ENCODE data around the gene TNFRSF19. TPM values are rescaled to one million over a fixed set of nuclear protein-coding genes. Genes with fewer than 3 reads are reported as not detected.

TNFRSF19 gene
- total and polyA plus RNA-seq, 2 of the 13 experiments (the other 11 are each of a cell fraction or from before 2014, with no cell fraction given): 75.3 to 77.7 TPM

- TF ChIP-seq ARID4A (CRISPR knock-in tag; IDR thresholded peaks at IDR 0.05; ENCODE audit: borderline replicate concordance): peak; percentile 94
- no peak; the same call in 1 of the 2 replicates for TF ChIP-seq ZNF274 (CRISPR knock-in tag; IDR thresholded peaks at IDR 0.05)
- TF ChIP-seq CCAR2 (optimal IDR thresholded peaks at IDR 0.05; ENCODE audit: low read depth, low read length): no peak
- peak; percentile 53 for TF ChIP-seq ZNF761 (CRISPR knock-in tag; conservative IDR thresholded peaks at IDR 0.05)
- no peak for TF ChIP-seq JUN (CRISPR knock-in tag; IDR thresholded peaks at IDR 0.05)
- no peak for TF ChIP-seq ZKSCAN8 (CRISPR knock-in tag; IDR thresholded peaks at IDR 0.05; ENCODE audit: borderline replicate concordance)
- no peak for TF ChIP-seq TERF1 (CRISPR knock-in tag; IDR thresholded peaks at IDR 0.05)
- TF ChIP-seq NFE2L2 (IDR thresholded peaks at IDR 0.05; ENCODE audit: low read length): no peak
- TF ChIP-seq MAFK (conservative IDR thresholded peaks at IDR 0.05 in 1 of 2, IDR thresholded peaks at IDR 0.05 in 1 of 2; ENCODE audit: low read length in 2 of 2): no peak
- no peak for TF ChIP-seq ZSCAN12 (CRISPR knock-in tag; IDR thresholded peaks at IDR 0.05)
- TF ChIP-seq ZNF160 (CRISPR knock-in tag; IDR thresholded peaks at IDR 0.05): no peak
- no peak for TF ChIP-seq MTA3 (CRISPR knock-in tag; IDR thresholded peaks at IDR 0.05)
- TF ChIP-seq ONECUT2 (CRISPR knock-in tag; IDR thresholded peaks at IDR 0.05): no peak; the same call in 1 of the 2 replicates
- TF ChIP-seq ZNF747 (CRISPR knock-in tag; IDR thresholded peaks at IDR 0.05; ENCODE audit: borderline replicate concordance): no peak
- no peak for TF ChIP-seq MED8 (CRISPR knock-in tag; IDR thresholded peaks at IDR 0.05; ENCODE audit: insufficient replicate concordance)
- TF ChIP-seq RARG (CRISPR knock-in tag; IDR thresholded peaks at IDR 0.05; ENCODE audit: low read depth): no peak
- no peak for TF ChIP-seq ELF4 (CRISPR knock-in tag; IDR thresholded peaks at IDR 0.05; ENCODE audit: borderline replicate concordance)
- 0 out of 2 replicates have a peak, but pooled peaks have one; percentile 40 for TF ChIP-seq MED13 (CRISPR knock-in tag; IDR thresholded peaks at IDR 0.05)
- no peak for TF ChIP-seq FOXJ3 (CRISPR knock-in tag; IDR thresholded peaks at IDR 0.05; ENCODE audit: borderline replicate concordance)
- TF ChIP-seq ZFAT (CRISPR knock-in tag; conservative IDR thresholded peaks at IDR 0.05): peak; percentile 48; the same call in 1 of the 2 replicates
- TF ChIP-seq REST (IDR thresholded peaks at IDR 0.05; ENCODE audit: borderline replicate concordance in 1 of 2, low read depth in 1 of 2, low read length in 2 of 2): no peak; a peak in 1 of 4 replicates
These were observed 9.1 kb downstream of the TNFRSF19 start (continued) for GRCh38 chr13:23579072-23579895.
